ENCODE results near the gene ZNF593. TPM values are rescaled to one million over a fixed set of nuclear protein-coding genes. Genes with fewer than 3 reads are reported as not detected.

Gene ZNF593
- total and polyA plus RNA-seq, 2 of the 13 experiments (the other 11 are each of a cell fraction or from before 2014, with no cell fraction given) = 37.3 to 55.8 TPM

DNA sequence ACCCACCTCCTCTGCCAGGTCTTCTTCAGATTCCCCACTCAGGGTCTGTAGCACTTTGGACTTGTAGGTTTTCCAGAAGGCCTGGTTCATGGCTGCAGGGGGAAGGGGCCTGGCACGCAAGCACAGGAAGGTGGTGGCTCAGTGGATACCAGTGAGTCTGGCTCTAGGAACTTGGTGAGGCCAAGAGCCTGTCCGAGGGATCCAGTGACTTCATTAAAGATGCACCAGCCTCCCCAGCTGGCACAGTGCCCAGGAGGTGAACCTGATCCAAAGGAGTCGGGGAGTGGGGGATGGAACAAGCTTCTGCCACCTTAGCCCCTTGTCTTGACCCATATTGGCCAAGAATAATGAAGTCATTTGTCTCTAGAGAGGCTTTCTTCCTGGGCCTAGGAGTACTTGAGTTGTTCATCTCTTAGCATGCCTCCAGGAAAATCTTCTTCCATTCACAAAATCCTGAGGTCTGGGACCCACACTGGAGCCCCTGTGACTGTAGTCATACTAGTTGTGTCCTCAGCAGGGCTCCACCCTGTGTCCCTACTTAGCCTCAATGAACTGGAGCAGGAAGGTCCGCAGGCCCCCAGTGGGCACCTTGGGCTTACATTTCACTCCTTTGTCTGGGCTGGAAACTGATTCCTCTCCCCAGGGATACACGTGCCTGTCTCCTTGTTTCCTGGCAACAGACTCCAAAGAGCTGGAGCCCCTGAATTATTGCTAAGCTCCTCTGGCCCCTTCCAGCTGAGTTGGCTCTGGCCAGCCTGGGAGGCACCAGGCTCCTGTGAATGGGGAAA is 1.1 kb upstream of the ZNF593 start, which contains the start of gene C1orf232 (continued):
- TF ChIP-seq, protein P1, sequence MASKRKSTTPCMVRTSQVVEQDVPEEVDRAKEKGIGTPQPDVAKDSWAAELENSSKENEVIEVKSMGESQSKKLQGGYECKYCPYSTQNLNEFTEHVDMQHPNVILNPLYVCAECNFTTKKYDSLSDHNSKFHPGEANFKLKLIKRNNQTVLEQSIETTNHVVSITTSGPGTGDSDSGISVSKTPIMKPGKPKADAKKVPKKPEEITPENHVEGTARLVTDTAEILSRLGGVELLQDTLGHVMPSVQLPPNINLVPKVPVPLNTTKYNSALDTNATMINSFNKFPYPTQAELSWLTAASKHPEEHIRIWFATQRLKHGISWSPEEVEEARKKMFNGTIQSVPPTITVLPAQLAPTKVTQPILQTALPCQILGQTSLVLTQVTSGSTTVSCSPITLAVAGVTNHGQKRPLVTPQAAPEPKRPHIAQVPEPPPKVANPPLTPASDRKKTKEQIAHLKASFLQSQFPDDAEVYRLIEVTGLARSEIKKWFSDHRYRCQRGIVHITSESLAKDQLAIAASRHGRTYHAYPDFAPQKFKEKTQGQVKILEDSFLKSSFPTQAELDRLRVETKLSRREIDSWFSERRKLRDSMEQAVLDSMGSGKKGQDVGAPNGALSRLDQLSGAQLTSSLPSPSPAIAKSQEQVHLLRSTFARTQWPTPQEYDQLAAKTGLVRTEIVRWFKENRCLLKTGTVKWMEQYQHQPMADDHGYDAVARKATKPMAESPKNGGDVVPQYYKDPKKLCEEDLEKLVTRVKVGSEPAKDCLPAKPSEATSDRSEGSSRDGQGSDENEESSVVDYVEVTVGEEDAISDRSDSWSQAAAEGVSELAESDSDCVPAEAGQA (IDR thresholded peaks at IDR 0.05; ENCODE audit: low read depth) = no peak
- TF ChIP-seq, protein P1 (CRISPR knock-in tag; IDR thresholded peaks at IDR 0.05; ENCODE audit: borderline replicate concordance) = no peak
- no peak for TF ChIP-seq TCF7 (IDR thresholded peaks at IDR 0.05; ENCODE audit: low read depth)
- no peak for TF ChIP-seq ZNF839 (CRISPR knock-in tag; IDR thresholded peaks at IDR 0.05; ENCODE audit: borderline replicate concordance)
- TF ChIP-seq MEIS1 (CRISPR knock-in tag; IDR thresholded peaks at IDR 0.05; ENCODE audit: borderline replicate concordance) = no peak
- TF ChIP-seq, protein P2, sequence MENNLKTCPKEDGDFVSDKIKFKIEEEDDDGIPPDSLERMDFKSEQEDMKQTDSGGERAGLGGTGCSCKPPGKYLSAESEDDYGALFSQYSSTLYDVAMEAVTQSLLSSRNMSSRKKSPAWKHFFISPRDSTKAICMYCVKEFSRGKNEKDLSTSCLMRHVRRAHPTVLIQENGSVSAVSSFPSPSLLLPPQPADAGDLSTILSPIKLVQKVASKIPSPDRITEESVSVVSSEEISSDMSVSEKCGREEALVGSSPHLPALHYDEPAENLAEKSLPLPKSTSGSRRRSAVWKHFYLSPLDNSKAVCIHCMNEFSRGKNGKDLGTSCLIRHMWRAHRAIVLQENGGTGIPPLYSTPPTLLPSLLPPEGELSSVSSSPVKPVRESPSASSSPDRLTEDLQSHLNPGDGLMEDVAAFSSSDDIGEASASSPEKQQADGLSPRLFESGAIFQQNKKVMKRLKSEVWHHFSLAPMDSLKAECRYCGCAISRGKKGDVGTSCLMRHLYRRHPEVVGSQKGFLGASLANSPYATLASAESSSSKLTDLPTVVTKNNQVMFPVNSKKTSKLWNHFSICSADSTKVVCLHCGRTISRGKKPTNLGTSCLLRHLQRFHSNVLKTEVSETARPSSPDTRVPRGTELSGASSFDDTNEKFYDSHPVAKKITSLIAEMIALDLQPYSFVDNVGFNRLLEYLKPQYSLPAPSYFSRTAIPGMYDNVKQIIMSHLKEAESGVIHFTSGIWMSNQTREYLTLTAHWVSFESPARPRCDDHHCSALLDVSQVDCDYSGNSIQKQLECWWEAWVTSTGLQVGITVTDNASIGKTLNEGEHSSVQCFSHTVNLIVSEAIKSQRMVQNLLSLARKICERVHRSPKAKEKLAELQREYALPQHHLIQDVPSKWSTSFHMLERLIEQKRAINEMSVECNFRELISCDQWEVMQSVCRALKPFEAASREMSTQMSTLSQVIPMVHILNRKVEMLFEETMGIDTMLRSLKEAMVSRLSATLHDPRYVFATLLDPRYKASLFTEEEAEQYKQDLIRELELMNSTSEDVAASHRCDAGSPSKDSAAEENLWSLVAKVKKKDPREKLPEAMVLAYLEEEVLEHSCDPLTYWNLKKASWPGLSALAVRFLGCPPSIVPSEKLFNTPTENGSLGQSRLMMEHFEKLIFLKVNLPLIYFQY (CRISPR knock-in tag; IDR thresholded peaks at IDR 0.05; ENCODE audit: borderline replicate concordance) = no peak
- TF ChIP-seq AGO2 (optimal IDR thresholded peaks at IDR 0.05; ENCODE audit: low read depth, low read length) = no peak
- TF ChIP-seq, protein P3, sequence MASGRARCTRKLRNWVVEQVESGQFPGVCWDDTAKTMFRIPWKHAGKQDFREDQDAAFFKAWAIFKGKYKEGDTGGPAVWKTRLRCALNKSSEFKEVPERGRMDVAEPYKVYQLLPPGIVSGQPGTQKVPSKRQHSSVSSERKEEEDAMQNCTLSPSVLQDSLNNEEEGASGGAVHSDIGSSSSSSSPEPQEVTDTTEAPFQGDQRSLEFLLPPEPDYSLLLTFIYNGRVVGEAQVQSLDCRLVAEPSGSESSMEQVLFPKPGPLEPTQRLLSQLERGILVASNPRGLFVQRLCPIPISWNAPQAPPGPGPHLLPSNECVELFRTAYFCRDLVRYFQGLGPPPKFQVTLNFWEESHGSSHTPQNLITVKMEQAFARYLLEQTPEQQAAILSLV (CRISPR knock-in tag; IDR thresholded peaks at IDR 0.05; ENCODE audit: borderline replicate concordance) = no peak
- no peak for TF ChIP-seq RXRB (CRISPR knock-in tag; IDR thresholded peaks at IDR 0.05; ENCODE audit: borderline replicate concordance)
- TF ChIP-seq ZNF672 (CRISPR knock-in tag; IDR thresholded peaks at IDR 0.05) = no peak
- TF ChIP-seq ATF1 (CRISPR knock-in tag; IDR thresholded peaks at IDR 0.05) = no peak
- TF ChIP-seq, protein P4, sequence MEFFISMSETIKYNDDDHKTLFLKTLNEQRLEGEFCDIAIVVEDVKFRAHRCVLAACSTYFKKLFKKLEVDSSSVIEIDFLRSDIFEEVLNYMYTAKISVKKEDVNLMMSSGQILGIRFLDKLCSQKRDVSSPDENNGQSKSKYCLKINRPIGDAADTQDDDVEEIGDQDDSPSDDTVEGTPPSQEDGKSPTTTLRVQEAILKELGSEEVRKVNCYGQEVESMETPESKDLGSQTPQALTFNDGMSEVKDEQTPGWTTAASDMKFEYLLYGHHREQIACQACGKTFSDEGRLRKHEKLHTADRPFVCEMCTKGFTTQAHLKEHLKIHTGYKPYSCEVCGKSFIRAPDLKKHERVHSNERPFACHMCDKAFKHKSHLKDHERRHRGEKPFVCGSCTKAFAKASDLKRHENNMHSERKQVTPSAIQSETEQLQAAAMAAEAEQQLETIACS (CRISPR knock-in tag; IDR thresholded peaks at IDR 0.05) = no peak
- no peak for TF ChIP-seq ZNF510 (CRISPR knock-in tag; IDR thresholded peaks at IDR 0.05; ENCODE audit: low read depth)
